Mucosa of descending colon (tissue), 3 donors: ENCODE results near the gene KTI12. TPM values are rescaled to one million over a fixed set of nuclear protein-coding genes. Genes with fewer than 3 reads are reported as not detected.
"Not testable (repeated sequence)": the region's sequence is repeated elsewhere in the genome, so short reads cannot be mapped to it uniquely, and the experiment has no call there.

Experiments
- ATAC-seq: fragments of 200-7000 bp; cut with Tn5 transposase; one replicate; pipeline ENCODE4 v1.9.1; 2020; ENCODE audit warnings: mild to moderate bottlenecking, moderate library complexity
- DNase-seq, 3 donors: peaks; one replicate each; pipeline ENCODE4 v3.0.0-alpha.2; 2020
- H3K36me3 ChIP-seq: fragments of 200-600 bp; one replicate; pipeline ENCODE4 v1.8.0; 2021; ENCODE audit warnings: low read depth, mild to moderate bottlenecking
- H3K4me1 ChIP-seq: fragments of 200-600 bp; one replicate; pipeline ENCODE4 v1.8.0; 2021; ENCODE audit warnings: low read depth, mild to moderate bottlenecking
- H3K4me3 ChIP-seq: fragments of 200-600 bp; one replicate; pipeline ENCODE4 v1.8.0; 2021; ENCODE audit warnings: mild to moderate bottlenecking
- H3K9me3 ChIP-seq: fragments of 200-600 bp; one replicate; pipeline ENCODE4 v1.8.0; 2021; ENCODE audit warnings: mild to moderate bottlenecking
- CTCF ChIP-seq: fragments of 200-600 bp; IDR thresholded peaks from one replicate; pipeline ENCODE4 v1.8.0; 2022; ENCODE audit warnings: antibody characterized with exemption, mild to moderate bottlenecking
- intact Hi-C, 2 donors: fragments of 100-400 bp; cut with DNase I in 1 of 2; cut with micrococcal nuclease in 1 of 2; formaldehyde crosslinking; loops; one replicate each; pipeline versions ENCODE4 v1.11.0 to v1.11.1; 2022; cut with DNase I, micrococcal nuclease
- total RNA-seq, 3 donors: library from RNA; stranded (reverse); fragmentation: NEBNext Ultra II Directional in 2 of 3; extraction: Animal tissue kit (Norgen Biotek cat#: 25700) in 2 of 3; gene quantifications; one replicate each; pipeline versions ENCODE4 v1.2.1 to v1.2.4, GENCODE V29; 2021 to 2023
- donor health status: DM: no; HTN: no; CAD: no; lungs with moderate emphysema.
- donor health status: DM: no; HTN: no; CAD: no.
- donor health status: DM: no; HTN: yes; CAD: no.

KTI12 gene
- total RNA-seq, 3 donors from 2014 or later = 4.3 to 6.7 (median 5.4) TPM

GRCh38 chr1:52022133-52022532 is 11.5 kb downstream of the KTI12 start:
- H3K4me1 ChIP-seq = no peaks in the 10 kb centered on the region
- no peak for TF ChIP-seq CTCF
- DNase-seq = no peak
- ATAC-seq = no peak
- H3K4me3 ChIP-seq = no peak overlapping the region
- peaks cover 5% of the 10 kb centered on the region for H3K36me3 ChIP-seq
- no peaks in the 10 kb centered on the region for H3K9me3 ChIP-seq
- intact Hi-C loops = no loop called here

GRCh38 chr1:52008071-52008809 is 25.4 kb downstream of the KTI12 start:
- DNase-seq = no peak
- intact Hi-C loops = no loop called here
- no peak overlapping the region for H3K4me3 ChIP-seq
- H3K36me3 ChIP-seq = no peaks in the 10 kb centered on the region
- no peaks in the 10 kb centered on the region for H3K4me1 ChIP-seq
- peak; percentile 64 for ATAC-seq
- H3K9me3 ChIP-seq = no peaks in the 10 kb centered on the region
- TF ChIP-seq CTCF = no peak

GRCh38 chr1:52007215-52008002 is 26.2 kb downstream of the KTI12 start:
- intact Hi-C loops = no loop called here
- Histone ChIP-seq H3K9me3 (no peaks in the 10 kb centered on the region), H3K36me3 (no peaks in the 10 kb centered on the region), H3K4me1 (no peaks in the 10 kb centered on the region), H3K4me3 (no peak overlapping the region)
- DNase-seq (peak in 1 of 3 donors; percentile 25), ATAC-seq (peak; percentile 58)
- TF ChIP-seq CTCF = no peak

GRCh38 chr1:52006081-52006553 is 27.5 kb downstream of the KTI12 start:
- intact Hi-C loops, H3K9me3 ChIP-seq, DNase-seq, H3K36me3 ChIP-seq, ATAC-seq, H3K4me1 ChIP-seq, H3K4me3 ChIP-seq: not testable (repeated sequence)

GRCh38 chr1:52005548-52005947 is 28.1 kb downstream of the KTI12 start:
- H3K4me3 ChIP-seq, H3K36me3 ChIP-seq, DNase-seq, H3K9me3 ChIP-seq, ATAC-seq, intact Hi-C loops, H3K4me1 ChIP-seq: not testable (repeated sequence)

- ATAC-seq (no peak), DNase-seq (no peak)
- intact Hi-C loops = loop anchor here (2.0 kb wide), 1 partner anchor 107 kb away; no protein-coding TSS in a partner anchor
- H3K9me3 ChIP-seq = no peaks in the 10 kb centered on the region
- H3K36me3 ChIP-seq = no peaks in the 10 kb centered on the region
- no peaks in the 10 kb centered on the region for H3K4me1 ChIP-seq
- no peak overlapping the region for H3K4me3 ChIP-seq
- no peak for TF ChIP-seq CTCF
Observed at GRCh38 chr1:52003877-52004276, 29.7 kb downstream of the KTI12 start.
